GM21526 (cell line): ENCODE results near the gene SYCP3.
"Not testable (repeated sequence)": the region's sequence is repeated elsewhere in the genome, so short reads cannot be mapped to it uniquely, and the experiment has no call there.

Experiments used
- ATAC-seq: cut with Tn5 transposase; IDR thresholded peaks from one replicate; pipeline ENCODE4 v1.9.1; 2021; ENCODE audit warnings: moderate library complexity; ENCODE audit not compliant: unreplicated experiment, low FRiP score

Gene SYCP3

DNA sequence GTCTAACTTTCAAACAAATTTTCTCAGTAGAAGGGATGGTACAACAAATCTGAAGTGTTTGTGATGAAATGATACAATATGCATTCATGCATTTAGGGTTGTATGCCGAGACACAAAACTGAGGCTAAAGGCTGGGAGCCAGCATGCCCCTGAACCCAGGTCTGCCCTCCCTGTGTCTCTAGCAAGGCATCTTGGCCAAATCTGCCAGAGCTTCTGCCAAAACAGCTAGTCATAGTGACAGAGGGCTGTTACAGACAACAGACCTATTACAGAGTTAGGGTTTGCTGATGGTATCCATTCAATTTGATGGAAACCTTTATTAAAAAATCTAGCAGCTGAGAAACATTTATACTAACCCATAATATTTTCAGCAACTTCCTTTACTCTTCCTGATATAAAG is 53.1 kb downstream of the SYCP3 start:
- no peak for ATAC-seq

DNA sequence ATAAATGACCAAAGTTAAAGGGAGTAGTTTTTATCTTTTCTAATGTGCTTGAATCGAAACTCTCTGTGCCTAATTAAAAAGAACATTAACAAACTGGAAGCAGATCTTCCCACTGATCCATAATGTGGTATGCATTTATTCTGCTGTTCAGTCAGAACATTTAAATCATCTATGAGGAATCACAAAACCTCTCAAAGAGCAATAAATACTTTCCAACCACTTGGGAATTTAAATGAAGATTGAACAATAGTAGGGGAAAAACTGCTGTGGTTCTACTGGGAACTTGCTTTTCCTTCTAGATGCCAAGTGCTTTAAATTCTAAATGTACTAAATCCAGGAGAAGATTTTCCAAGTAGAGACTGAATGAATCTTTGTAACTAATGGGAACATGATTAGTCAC is 54.2 kb downstream of the SYCP3 start:
- ATAC-seq: no peak

DNA sequence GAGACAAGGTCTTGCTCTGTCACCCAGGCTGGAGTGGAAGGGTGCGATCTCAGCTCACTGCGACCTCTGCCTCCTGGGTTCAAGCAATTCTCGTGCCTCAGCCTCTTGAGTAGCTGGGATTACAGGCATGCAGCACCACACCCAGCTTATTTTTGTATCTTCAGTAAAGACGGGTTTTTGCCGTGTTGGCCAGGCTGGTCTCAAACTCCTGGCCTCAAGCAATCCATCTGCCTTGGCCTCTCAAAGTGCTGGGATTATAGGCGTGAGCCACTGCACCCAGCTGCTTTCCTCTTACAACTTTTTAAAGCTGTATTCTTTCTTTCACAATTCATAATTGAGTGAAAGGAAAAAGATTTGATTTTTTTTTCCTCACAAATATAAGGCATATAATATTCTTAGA is 57.6 kb downstream of the SYCP3 start:
- ATAC-seq: not testable (repeated sequence)

DNA sequence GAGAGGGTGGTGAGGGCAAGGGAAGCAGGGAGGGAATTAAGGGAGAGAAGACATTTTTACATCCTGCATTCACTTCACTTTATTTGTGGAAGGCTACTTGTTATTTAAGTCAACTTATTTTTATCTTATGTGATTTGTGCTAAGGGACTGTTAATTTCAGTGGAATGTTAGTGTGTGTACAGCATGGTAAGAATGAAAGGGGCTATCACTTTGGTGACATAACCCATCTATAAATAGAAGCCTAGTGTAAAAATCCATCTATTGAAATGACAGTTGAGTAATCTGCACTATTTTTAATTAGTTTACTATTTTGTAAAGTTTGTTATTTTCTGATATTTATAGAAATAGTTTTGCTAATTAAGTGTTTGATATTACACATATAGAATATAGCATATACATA is 58.6 kb downstream of the SYCP3 start:
- no peak for ATAC-seq

- no peak for ATAC-seq
Measured at GRCh38 chr12:101680240-101680639, 59.0 kb downstream of the SYCP3 start.
